Mesenteric fat pad (tissue), 1 donor: Measurements from ENCODE around the gene GNLY. TPM values are rescaled to one million over a fixed set of nuclear protein-coding genes. Genes with fewer than 3 reads are reported as not detected.

Experiments
- DNase-seq: peaks from one replicate; pipeline ENCODE4 v3.0.0-alpha.2; 2020; ENCODE audit warnings: low spot score
- total RNA-seq: library from RNA; stranded (reverse); fragmentation: NEBNext Ultra II Directional; extraction: Animal tissue kit (Norgen Biotek cat#: 25700); gene quantifications from one replicate; pipeline ENCODE4 v1.2.1, GENCODE V29; 2021
- donor health status: DM: yes; HTN: yes; CAD: no.

Gene GNLY
- total RNA-seq, 1 donor from 2014 or later = 3.7 TPM

DNA sequence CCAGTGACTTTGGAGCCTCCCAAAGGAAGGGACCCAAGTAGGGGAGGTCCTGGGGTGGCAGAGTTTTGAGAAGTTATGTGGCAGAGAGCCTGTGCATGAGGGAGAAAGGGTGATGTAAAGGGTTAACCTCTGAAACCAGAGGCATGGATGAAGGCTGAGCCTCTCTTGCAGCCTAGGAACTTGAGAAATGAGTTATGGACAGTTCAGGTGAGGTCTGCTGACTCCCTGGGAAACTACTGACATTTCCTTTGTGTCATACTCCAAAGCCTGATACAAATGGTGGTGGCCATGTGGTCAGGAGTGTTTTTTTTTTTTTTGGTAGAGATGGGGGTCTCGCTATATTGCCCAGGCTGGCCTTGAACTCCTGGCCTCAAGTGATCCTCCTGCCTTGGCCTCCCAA, 12.4 kb upstream of the GNLY start:
- peak; percentile 2 for DNase-seq

GRCh38 chr2:85682378-85682777, 11.8 kb upstream of the GNLY start:
- peak; percentile 53 for DNase-seq

GRCh38 chr2:85684380-85684779, 9.8 kb upstream of the GNLY start:
- DNase-seq = peak; percentile 1

GRCh38 chr2:85684806-85685205, 9.4 kb upstream of the GNLY start:
- DNase-seq = peak; percentile 69

DNA sequence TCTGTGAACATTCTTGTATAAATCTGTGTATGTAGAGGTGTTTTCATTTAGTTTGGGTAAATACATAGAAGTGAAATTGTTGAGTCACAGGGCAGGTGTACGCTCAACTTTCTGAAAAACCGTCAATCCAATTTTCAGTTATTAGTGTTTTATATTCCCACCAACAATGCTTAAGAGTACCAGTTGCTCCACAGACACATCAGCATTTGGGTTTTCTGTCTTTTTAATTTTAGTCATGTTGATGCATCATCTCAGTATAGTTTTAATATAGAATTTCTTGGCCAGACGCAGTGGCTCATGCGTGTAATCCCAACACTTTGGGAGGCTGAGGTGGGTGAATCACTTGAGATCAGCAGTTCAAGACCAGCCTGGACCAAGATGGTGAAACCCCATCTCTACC, 3.2 kb upstream of the GNLY start:
- DNase-seq = no peak

DNA sequence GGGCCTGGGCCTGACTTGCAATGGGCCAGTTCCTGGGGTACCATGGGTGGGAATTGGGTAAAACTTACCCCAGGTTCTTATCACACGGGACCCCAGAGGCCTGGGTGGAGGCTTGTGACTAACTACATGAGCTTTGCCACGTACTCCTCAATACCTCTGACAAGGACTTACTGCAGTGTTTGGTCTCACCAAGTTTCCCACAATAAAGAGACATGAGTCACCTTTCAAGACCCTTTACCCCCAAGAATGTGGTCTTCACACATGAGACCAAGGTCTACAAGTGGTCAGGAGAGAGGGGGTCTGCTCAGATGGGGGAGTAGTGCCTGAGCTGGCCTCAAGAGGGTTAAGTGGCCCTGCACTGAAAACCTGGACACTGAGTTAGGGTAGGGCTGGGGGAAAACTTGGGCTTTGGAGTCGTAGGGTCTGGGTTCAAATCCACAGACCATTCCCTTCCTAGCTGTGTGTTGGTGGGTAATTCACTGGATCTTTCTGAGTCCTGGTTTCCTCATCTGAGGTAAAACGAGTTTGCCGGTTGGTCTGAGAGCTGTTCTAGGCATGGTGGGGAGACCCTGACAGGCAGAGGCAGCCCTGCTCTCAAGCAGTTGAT, 2.0 kb upstream of the GNLY start:
- peak; percentile 37 for DNase-seq

DNA sequence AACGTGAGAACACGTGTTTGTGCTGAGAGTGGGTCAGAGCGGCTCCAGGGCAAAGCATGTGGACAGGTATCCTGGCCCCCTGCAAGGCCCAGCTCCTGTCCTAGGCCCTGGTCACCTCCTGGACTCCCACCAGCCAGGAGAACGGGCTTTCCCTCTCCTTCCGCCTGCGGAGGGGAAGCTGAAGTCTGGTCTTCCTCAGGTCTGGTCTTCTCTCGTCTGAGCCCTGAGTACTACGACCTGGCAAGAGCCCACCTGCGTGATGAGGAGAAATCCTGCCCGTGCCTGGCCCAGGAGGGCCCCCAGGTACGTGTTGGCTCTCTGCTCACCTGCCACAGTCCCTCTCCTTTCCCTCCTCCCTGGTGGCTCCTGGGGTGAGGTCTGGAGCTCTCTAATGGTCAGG, 963 bp downstream of the GNLY start:
- peak; percentile 85 for DNase-seq

DNA sequence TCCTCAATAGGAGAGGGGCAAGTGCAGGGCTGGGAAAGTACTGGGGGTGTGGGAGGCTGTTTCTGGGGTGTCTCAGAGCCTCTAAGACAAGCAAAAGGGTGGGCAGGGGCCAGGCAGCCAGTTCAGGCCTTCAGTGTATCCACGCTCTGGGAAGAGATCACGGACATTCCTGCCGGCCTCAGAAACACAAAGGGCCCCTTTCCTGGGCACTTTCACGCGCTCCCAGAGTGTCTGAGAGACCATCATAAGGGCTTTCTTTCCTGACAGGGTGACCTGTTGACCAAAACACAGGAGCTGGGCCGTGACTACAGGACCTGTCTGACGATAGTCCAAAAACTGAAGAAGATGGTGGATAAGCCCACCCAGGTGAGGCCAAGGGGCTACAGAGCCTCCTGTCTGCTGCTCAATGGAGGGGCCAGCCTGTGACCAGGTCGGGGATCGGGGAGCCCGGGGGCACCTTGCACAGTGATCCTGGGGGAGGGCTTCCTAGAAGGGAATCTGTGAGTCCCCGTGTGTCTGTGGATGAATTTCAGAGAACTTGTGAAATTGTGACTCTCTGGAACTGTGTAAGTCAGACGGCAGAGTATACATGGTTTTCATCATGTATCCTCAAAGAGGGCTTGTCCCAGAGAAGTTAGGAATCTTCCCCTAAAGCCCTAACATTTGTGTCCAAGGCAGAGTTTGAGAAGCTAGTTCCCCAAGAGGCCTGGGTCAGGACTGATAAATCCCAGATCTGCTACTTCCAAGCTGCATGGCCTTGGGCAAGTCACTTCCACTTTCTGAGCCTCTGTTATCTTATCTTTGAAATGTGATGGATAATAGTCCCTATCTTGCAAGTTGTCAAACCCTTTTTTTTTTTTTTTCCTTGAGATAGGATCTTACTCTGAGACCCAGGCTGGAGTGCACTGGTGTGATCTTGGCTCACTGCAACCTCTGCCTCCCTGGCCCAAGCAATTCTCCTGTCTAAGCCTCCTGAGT, 1.8 kb downstream of the GNLY start:
- peak; percentile 81 for DNase-seq

- no peak for DNase-seq
Measured at GRCh38 chr2:85697096-85697495, 2.9 kb downstream of the GNLY start.

GRCh38 chr2:85697716-85698115, 3.6 kb downstream of the GNLY start:
- DNase-seq = no peak

DNA sequence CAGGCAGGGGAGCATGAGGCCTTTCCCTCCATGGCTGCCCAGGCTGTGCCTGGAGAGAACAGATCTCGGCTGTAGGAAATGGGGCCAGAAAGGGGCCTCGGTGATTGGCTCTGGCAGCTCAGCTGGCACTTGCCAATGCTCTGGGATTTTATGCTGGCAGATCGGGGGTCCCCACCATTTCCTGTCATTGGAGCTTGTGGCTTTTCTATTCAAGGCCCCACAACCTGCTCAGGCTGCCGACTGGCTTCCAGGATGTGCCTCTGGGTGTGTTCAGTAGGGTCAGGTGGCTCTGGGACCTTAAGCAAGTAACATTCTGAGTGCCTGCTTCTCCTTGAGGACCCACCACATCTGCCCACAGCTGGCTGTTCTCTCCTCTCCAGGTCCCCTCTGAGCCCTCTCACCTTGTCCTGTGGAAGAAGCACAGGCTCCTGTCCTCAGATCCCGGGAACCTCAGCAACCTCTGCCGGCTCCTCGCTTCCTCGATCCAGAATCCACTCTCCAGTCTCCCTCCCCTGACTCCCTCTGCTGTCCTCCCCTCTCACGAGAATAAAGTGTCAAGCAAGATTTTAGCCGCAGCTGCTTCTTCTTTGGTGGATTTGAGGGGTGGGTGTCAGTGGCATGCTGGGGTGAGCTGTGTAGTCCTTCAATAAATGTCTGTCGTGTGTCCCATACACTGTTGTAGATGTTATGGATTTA, 4.2 kb downstream of the GNLY start:
- no peak for DNase-seq

- no peak for DNase-seq
Measured at GRCh38 chr2:85698880-85699254, 4.7 kb downstream of the GNLY start.

GRCh38 chr2:85699325-85699724, 5.2 kb downstream of the GNLY start:
- no peak for DNase-seq

- DNase-seq = no peak
Measured at GRCh38 chr2:85702172-85702571, 8.0 kb downstream of the GNLY start.

GRCh38 chr2:85702800-85703199, 8.6 kb downstream of the GNLY start:
- no peak for DNase-seq

- no peak for DNase-seq
Measured at GRCh38 chr2:85703329-85703728, 9.2 kb downstream of the GNLY start.

- DNase-seq = no peak
Measured at GRCh38 chr2:85704038-85704437, 9.9 kb downstream of the GNLY start.

GRCh38 chr2:85704800-85705679, 10.9 kb downstream of the GNLY start:
- DNase-seq = no peak

DNA sequence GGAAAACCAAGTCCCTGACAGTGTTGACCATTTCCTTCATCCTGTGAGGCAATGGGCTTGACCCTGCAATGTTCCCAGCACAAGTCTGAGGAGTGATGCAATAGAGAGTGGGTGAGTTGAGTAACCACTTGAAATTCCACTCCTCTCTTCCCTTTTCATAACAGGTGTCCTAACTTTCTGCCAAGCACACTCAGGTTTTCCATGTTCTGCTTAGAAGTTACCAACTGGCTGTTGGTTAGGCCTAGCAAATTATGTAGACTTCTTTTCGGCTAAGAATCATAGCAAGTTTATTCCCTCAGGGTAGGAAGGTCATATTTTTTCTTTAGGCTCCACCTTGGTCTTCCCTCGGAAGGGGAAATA, 11.5 kb downstream of the GNLY start:
- no peak for DNase-seq

DNA sequence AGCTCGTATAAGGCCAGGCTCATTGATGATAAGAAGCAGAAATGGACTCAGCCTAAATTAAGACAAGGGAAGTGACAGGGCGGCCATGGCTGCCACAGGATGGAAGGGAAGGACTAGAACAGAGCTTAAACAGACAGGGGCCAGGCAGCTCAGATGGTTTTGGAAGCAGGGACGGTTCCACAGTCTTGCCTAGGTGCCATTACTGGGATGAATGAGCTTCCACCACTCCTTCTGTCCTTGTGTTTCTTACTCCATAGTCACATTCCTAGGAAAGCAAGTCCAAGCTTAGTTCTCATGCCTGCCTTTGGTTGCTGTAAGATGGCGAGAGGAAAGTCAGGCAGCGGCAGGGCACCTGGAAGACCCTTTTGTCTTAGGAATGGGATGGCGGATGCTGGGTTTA, 11.9 kb downstream of the GNLY start:
- DNase-seq = no peak

DNA sequence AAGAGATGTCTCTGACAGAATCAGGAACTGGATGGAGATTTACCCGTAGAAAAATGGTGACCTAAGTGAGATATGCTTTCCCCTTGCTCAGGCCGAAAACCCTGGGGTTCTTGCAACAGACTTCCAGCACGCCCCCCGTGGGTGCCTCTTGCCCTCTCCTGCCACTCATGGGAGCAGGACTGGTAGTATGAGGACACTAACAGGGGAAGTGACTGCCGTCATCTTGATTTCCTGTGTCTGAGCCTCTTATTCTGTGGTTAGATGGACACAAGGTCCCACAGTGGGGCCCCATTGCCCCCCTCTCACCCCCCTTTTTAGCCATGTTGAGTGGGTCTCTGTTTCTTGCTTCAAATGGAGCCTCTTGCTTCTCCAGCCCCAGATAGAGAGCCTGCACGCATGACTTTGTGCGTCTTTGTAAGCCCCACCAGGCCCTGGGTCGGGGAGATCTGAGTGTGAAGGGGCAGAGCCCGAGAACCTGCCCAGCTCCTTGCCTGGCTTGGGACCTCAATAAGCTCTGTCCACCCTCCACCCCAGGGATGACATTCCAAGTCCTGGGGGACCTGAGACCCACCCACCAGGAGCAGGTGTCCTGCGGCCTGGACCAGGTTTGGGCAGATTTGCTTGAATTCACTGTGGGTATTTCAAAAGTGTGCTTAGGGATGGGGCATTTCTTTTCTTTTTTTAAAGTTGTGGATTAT, 12.6 kb downstream of the GNLY start:
- DNase-seq = no peak
